ENCODE results near the gene PSMD1.
"Not testable (repeated sequence)": the region's sequence is repeated elsewhere in the genome, so short reads cannot be mapped to it uniquely, and the experiment has no call there.

Gene PSMD1

GRCh38 chr2:231138699-231139098 lies 82.0 kb downstream of the PSMD1 start:
- peaks cover 18% of the 10 kb centered on the region for H3K4me1 ChIP-seq (ENCODE audit: control insufficient read depth, low read length)
- peaks cover 4% of the 10 kb centered on the region for H3K36me3 ChIP-seq (ENCODE audit: control insufficient read depth, low read length)
- H3K9me2 ChIP-seq (replicated peaks; ENCODE audit: control insufficient read depth, low read length) = no peaks in the 10 kb centered on the region
- no peak overlapping the region for H3K4me3 ChIP-seq (ENCODE audit: low read length)
- H3K4me2 ChIP-seq (ENCODE audit: low read length) = no peak overlapping the region
- peaks cover 5% of the 10 kb centered on the region; the same call in 1 of the 2 replicates for H3K79me2 ChIP-seq (ENCODE audit: control insufficient read depth, low read length)
- no peak for TF ChIP-seq EZH2phosphoT487 (IDR thresholded peaks at IDR 0.05; ENCODE audit: borderline replicate concordance, low read length)
- TF ChIP-seq CTCF (IDR thresholded peaks at IDR 0.05; ENCODE audit: low read depth, low read length, poor library complexity, severe bottlenecking) = no peak
- H4K20me1 ChIP-seq (ENCODE audit: control insufficient read depth, insufficient read depth, low read depth, low read length) = no peaks in the 10 kb centered on the region
- no peaks in the 10 kb centered on the region for H3K27me3 ChIP-seq (ENCODE audit: control insufficient read depth, low read length)
- no peak overlapping the region for H3K27ac ChIP-seq (ENCODE audit: low read depth, low read length)
- H3K9me3 ChIP-seq (ENCODE audit: control insufficient read depth, insufficient read depth, low read length) = no peaks in the 10 kb centered on the region
- peaks cover 6% of the 10 kb centered on the region for H3F3A ChIP-seq (ENCODE audit: control insufficient read depth, insufficient read depth)

- peaks cover 11% of the 10 kb centered on the region for H3K4me1 ChIP-seq (ENCODE audit: control insufficient read depth, low read length)
- no peak overlapping the region for H3K27ac ChIP-seq (ENCODE audit: low read depth, low read length)
- H3K36me3 ChIP-seq (ENCODE audit: control insufficient read depth, low read length) = peaks cover 4% of the 10 kb centered on the region
- no peaks in the 10 kb centered on the region for H4K20me1 ChIP-seq (ENCODE audit: control insufficient read depth, insufficient read depth, low read depth, low read length)
- no peak for TF ChIP-seq CTCF (IDR thresholded peaks at IDR 0.05; ENCODE audit: low read depth, low read length, poor library complexity, severe bottlenecking)
- TF ChIP-seq EZH2phosphoT487 (IDR thresholded peaks at IDR 0.05; ENCODE audit: borderline replicate concordance, low read length) = no peak
- no peak overlapping the region for H3K4me3 ChIP-seq (ENCODE audit: low read length)
- H3F3A ChIP-seq (ENCODE audit: control insufficient read depth, insufficient read depth) = no peaks in the 10 kb centered on the region
- H3K9me2 ChIP-seq (replicated peaks; ENCODE audit: control insufficient read depth, low read length) = no peaks in the 10 kb centered on the region
- H3K9me3 ChIP-seq (ENCODE audit: control insufficient read depth, insufficient read depth, low read length) = no peaks in the 10 kb centered on the region
- no peaks in the 10 kb centered on the region for H3K27me3 ChIP-seq (ENCODE audit: control insufficient read depth, low read length)
- H3K79me2 ChIP-seq (ENCODE audit: control insufficient read depth, low read length) = no peaks in the 10 kb centered on the region
- H3K4me2 ChIP-seq (ENCODE audit: low read length) = no peak overlapping the region
These were observed 83.1 kb downstream of the PSMD1 start for GRCh38 chr2:231139796-231140195.

- not testable (repeated sequence) for H4K20me1 ChIP-seq (ENCODE audit: control insufficient read depth, insufficient read depth, low read depth, low read length); H3K9me2 ChIP-seq (replicated peaks; ENCODE audit: control insufficient read depth, low read length); H3K36me3 ChIP-seq (ENCODE audit: control insufficient read depth, low read length); H3K79me2 ChIP-seq (ENCODE audit: control insufficient read depth, low read length); H3K9me3 ChIP-seq (ENCODE audit: control insufficient read depth, insufficient read depth, low read length); H3K4me2 ChIP-seq (ENCODE audit: low read length); H3K4me1 ChIP-seq (ENCODE audit: control insufficient read depth, low read length); H3F3A ChIP-seq (ENCODE audit: control insufficient read depth, insufficient read depth); H3K4me3 ChIP-seq (ENCODE audit: low read length); H3K27me3 ChIP-seq (ENCODE audit: control insufficient read depth, low read length); H3K27ac ChIP-seq (ENCODE audit: low read depth, low read length)
These were observed 84.1 kb downstream of the PSMD1 start for GRCh38 chr2:231140808-231141207.

DNA sequence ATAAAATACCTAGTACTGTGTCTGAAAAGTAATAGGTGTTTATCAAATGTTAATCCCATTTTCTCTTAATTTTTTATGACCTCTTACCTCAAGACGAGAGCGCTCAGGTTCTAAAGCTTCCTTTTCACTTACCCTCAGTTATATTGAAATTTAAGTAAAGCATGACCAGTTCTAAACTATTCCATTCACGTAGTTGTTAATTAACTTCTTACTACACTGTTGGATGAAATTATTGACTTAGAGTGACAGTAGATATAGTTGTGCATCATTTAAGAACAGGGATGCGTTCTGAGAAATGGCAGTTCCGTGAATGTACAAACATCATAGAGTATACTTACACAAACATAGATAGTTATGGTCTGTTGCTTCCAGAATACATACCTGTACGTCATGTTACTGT lies 88.2 kb downstream of the PSMD1 start:
- Histone ChIP-seq H3K27me3 (ENCODE audit: control insufficient read depth, low read length) (no peaks in the 10 kb centered on the region), H3K9me3 (ENCODE audit: control insufficient read depth, insufficient read depth, low read length) (no peaks in the 10 kb centered on the region), H3K79me2 (ENCODE audit: control insufficient read depth, low read length) (no peaks in the 10 kb centered on the region), H3K36me3 (ENCODE audit: control insufficient read depth, low read length) (peaks cover 31% of the 10 kb centered on the region), H3K4me3 (ENCODE audit: low read length) (no peak overlapping the region), H4K20me1 (ENCODE audit: control insufficient read depth, insufficient read depth, low read depth, low read length) (no peaks in the 10 kb centered on the region), H3K4me1 (ENCODE audit: control insufficient read depth, low read length) (no peaks in the 10 kb centered on the region), H3K4me2 (ENCODE audit: low read length) (no peak overlapping the region), H3K9me2 (replicated peaks; ENCODE audit: control insufficient read depth, low read length) (no peaks in the 10 kb centered on the region), H3K27ac (ENCODE audit: low read depth, low read length) (no peak overlapping the region), H3F3A (ENCODE audit: control insufficient read depth, insufficient read depth) (no peaks in the 10 kb centered on the region)
- TF ChIP-seq CTCF (IDR thresholded peaks at IDR 0.05; ENCODE audit: low read depth, low read length, poor library complexity, severe bottlenecking) (no peak), EZH2phosphoT487 (IDR thresholded peaks at IDR 0.05; ENCODE audit: borderline replicate concordance, low read length) (no peak)
